GM19468 (cell line): ENCODE data around the gene SUSD5.
"Not testable (repeated sequence)": the region's sequence is repeated elsewhere in the genome, so short reads cannot be mapped to it uniquely, and the experiment has no call there.

ENCODE experiments used
- ATAC-seq: cut with Tn5 transposase; IDR thresholded peaks from one replicate; pipeline ENCODE4 v1.9.1; 2021; ENCODE audit warnings: mild to moderate bottlenecking, moderate library complexity, moderate number of reproducible peaks; ENCODE audit not compliant: unreplicated experiment; ENCODE audit errors: extremely low read depth

Gene SUSD5

GRCh38 chr3:33201195-33201594 lies 17.4 kb downstream of the SUSD5 start:
- no peak for ATAC-seq

- ATAC-seq = no peak
Observed at GRCh38 chr3:33196538-33196937, 22.1 kb downstream of the SUSD5 start.

- no peak for ATAC-seq
Observed at GRCh38 chr3:33194303-33194702, 24.3 kb downstream of the SUSD5 start.

- no peak for ATAC-seq
Observed at GRCh38 chr3:33187368-33187634, 31.3 kb downstream of the SUSD5 start.

GRCh38 chr3:33186524-33187367 lies 31.9 kb downstream of the SUSD5 start:
- ATAC-seq = no peak

GRCh38 chr3:33184863-33185262 lies 33.7 kb downstream of the SUSD5 start:
- ATAC-seq = no peak

GRCh38 chr3:33181641-33182040 lies 37.0 kb downstream of the SUSD5 start:
- not testable (repeated sequence) for ATAC-seq

GRCh38 chr3:33181229-33181628 lies 37.4 kb downstream of the SUSD5 start:
- ATAC-seq = no peak

GRCh38 chr3:33179132-33179531 lies 39.5 kb downstream of the SUSD5 start:
- no peak for ATAC-seq

- ATAC-seq = no peak
Observed at GRCh38 chr3:33174711-33175414, 43.7 kb downstream of the SUSD5 start.

- no peak for ATAC-seq
Observed at GRCh38 chr3:33174095-33174494, 44.5 kb downstream of the SUSD5 start.

- no peak for ATAC-seq
Observed at GRCh38 chr3:33173672-33174071, 44.9 kb downstream of the SUSD5 start.

GRCh38 chr3:33173103-33173502 lies 45.5 kb downstream of the SUSD5 start:
- ATAC-seq = no peak

- no peak for ATAC-seq
Observed at GRCh38 chr3:33171580-33171979, 47.0 kb downstream of the SUSD5 start.

GRCh38 chr3:33170531-33170930 lies 48.1 kb downstream of the SUSD5 start:
- ATAC-seq = no peak

GRCh38 chr3:33167716-33168336 lies 50.8 kb downstream of the SUSD5 start:
- no peak for ATAC-seq

GRCh38 chr3:33167284-33167683 lies 51.3 kb downstream of the SUSD5 start:
- ATAC-seq = no peak

- ATAC-seq = no peak
Observed at GRCh38 chr3:33166095-33166494, 52.5 kb downstream of the SUSD5 start.

GRCh38 chr3:33165372-33165771 lies 53.2 kb downstream of the SUSD5 start:
- no peak for ATAC-seq

- not testable (repeated sequence) for ATAC-seq
Observed at GRCh38 chr3:33162621-33163020, 56.0 kb downstream of the SUSD5 start.

- no peak for ATAC-seq
Observed at GRCh38 chr3:33159981-33160380, 58.6 kb downstream of the SUSD5 start.
